Naive B cell (primary cell): ENCODE results near the gene TANGO2. TPM values are rescaled to one million over a fixed set of nuclear protein-coding genes. Genes with fewer than 3 reads are reported as not detected.

Source experiments
- ATAC-seq, 2 donors: fragments of 150-1000 bp; cut with Tn5 transposase; 2 replicates each; pipeline ENCODE4 v1.10.0; 2021; ENCODE audit warnings: low read depth in 2 of 2, mild to moderate bottlenecking in 2 of 2, moderate library complexity in 2 of 2
- DNase-seq: peaks from one replicate; pipeline ENCODE4 v3.0.0; 2022
- H3K27ac Mint-ChIP-seq, 6 donors: one replicate each; pipeline ENCODE4 v1.8.0; 2020 to 2022; ENCODE audit warnings: mild to moderate bottlenecking in 6 of 6, mixed read lengths in 6 of 6, moderate library complexity in 5 of 6, inconsistent platforms in 2 of 6
- H3K27me3 Mint-ChIP-seq, 3 donors: one replicate each; pipeline ENCODE4 v1.8.0; 2021 to 2022; ENCODE audit warnings: mixed read lengths in 3 of 3, mild to moderate bottlenecking in 1 of 3
- H3K36me3 Mint-ChIP-seq, 2 donors: one replicate each; pipeline ENCODE4 v1.8.0; 2020 to 2022; ENCODE audit warnings: mixed read lengths in 2 of 2, inconsistent platforms in 1 of 2, mild to moderate bottlenecking in 1 of 2
- H3K4me1 Mint-ChIP-seq, 3 donors: one replicate each; pipeline ENCODE4 v1.8.0; 2020 to 2022; ENCODE audit warnings: mixed read lengths in 3 of 3, inconsistent platforms in 1 of 3, mild to moderate bottlenecking in 1 of 3, moderate library complexity in 1 of 3
- H3K4me3 Mint-ChIP-seq, 8 donors: one replicate each; pipeline ENCODE4 v1.8.0; 2020 to 2022; ENCODE audit warnings: mild to moderate bottlenecking in 8 of 8, mixed read lengths in 8 of 8, moderate library complexity in 8 of 8, inconsistent platforms in 2 of 8
- H3K9me3 Mint-ChIP-seq, 7 donors: one replicate each; pipeline ENCODE4 v1.8.0; 2020 to 2022; ENCODE audit warnings: mixed read lengths in 7 of 7, mild to moderate bottlenecking in 5 of 7, inconsistent platforms in 2 of 7, moderate library complexity in 1 of 7
- polyA plus RNA-seq, 6 donors: library from polyadenylated mRNA; unstranded; fragments of 300-500 nt; fragmentation: Illumina TruSeq; gene quantifications; one replicate each; pipeline ENCODE4 v1.2.3, GENCODE V29; 2021; ENCODE audit warnings: low read depth in 6 of 6

TANGO2 gene
- polyA plus RNA-seq, 6 donors from 2014 or later: 24.3 to 46.1 (median 34.6) TPM

DNA sequence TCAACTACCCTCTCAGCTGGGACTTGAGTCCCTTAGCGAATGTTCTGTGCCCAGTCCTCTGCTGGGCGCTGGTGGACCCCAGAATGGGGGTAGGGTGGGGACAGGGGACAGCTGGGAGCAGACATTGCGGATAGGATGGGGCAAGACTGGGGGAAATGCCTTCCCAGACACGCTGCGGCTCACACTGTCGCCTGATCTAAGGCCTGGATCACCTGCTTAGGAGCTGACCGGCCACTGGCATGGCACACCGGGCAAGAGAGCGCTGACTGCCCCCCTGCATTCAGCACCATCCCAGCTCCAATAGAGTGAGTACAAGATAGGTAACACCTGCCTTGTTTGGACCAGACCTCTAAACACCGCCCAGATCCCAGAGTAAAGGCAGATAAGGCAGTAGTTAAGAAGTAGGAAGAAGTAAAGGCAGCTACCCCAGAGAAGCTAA lies 5.7 kb upstream of the TANGO2 start:
- Mint-ChIP-seq H3K27me3 (peaks cover 0 to 9% (median 8%) of the 10 kb centered on the region in 3 donors), H3K4me1 (peaks cover 7 to 19% (median 15%) of the 10 kb centered on the region in 3 donors), H3K9me3 (no peaks in the 10 kb centered on the region), H3K36me3 (no peaks in the 10 kb centered on the region), H3K4me3 (peak overlapping the region; percentile 49 to 87 (median 75)), H3K27ac (peak overlapping the region in 1 of 6 donors; percentile 24)
- DNase-seq: no peak
- no peak for ATAC-seq

DNA sequence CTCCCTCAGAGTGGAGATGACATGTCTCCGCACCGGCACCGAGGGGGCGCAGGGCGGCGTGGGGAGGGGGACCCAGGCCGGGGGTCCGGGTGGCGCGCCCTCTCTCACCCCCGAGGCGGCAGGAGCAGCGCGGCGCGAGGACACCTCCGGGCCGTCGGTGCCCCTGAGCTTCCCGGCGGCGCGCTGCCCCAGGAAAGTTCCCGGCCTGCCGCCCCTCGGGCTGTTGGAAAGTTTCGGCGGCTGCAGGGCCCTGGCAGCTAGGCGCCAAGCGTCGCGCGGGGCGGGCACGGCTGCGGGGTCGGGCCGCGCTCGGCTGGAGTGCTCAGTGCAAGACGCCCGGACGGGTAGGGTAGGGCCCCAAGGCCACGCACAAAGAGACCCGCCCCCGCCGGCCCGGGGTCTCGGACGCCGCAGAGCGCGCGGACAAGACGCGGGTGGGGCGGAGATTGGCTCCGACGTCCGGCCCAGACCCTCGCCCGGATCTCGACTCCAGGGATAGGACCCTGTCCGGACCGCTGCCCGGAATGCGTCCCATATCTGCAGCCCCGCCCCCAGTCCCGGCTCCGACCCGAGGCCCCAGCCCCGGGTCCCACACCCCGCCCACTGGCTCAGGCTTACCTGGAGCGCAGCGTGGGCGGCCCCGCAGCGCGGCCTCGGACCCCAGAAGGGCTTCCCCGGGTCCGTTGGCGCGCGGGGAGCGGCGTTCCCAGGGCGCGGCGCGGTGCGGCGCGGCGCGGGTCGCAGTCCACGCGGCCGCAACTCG lies 4.8 kb upstream of the TANGO2 start:
- DNase-seq (peak; percentile 22), ATAC-seq (no peak)
- no peak overlapping the region for H3K27ac Mint-ChIP-seq
- H3K9me3 Mint-ChIP-seq: no peaks in the 10 kb centered on the region
- no peaks in the 10 kb centered on the region for H3K36me3 Mint-ChIP-seq
- peaks cover 11 to 23% (median 19%) of the 10 kb centered on the region in 3 donors for H3K4me1 Mint-ChIP-seq
- peaks cover 0 to 9% (median 8%) of the 10 kb centered on the region in 3 donors for H3K27me3 Mint-ChIP-seq
- H3K4me3 Mint-ChIP-seq: peak overlapping the region in 5 of 8 donors; percentile 20 to 96 (median 63)

DNA sequence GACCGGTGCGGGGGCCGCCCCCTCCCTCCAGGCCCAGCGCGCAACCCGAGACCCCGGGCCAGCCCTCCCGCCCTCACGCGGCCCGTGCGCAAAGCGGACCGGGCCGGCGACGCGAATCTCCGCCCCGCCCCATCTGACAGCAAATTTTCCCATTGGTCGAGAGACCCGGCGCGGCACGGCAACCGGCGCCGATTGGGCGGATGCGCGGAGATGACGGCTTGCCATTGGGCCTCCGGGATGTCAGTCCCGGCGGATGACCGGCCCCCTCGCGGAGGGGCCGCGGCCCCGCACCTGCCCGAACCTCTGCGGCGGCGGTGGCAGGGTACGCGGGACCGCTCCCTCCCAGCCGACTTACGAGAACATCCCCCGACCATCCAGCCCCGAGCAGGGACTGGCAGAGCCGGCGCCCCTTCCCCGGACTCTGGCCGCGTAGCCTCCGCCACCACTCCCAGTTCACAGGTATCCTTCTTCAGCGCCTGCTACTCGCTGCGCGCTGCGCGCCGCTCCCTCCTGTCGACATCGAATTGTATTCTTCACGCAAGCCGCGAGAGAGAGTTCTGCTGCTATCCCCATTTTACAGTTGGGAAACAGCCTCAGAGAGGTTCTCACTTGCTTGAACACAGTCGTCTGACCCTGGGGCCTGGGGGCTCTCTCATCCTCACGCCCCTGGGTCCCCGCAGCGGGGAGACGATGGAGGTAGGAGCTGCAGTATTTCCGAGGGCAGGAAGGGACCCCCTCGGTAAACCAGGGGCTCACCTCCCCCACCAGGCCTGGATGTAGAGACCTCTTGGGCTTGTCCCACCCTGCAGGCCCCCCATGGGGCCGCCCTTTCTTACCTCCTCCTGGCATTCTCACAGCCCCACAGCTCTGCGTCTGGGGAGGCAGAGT lies 3.9 kb upstream of the TANGO2 start, which contains the start of gene ARVCF:
TSS of gene ARVCF (minus strand) at position 90 of the 888 bp plus-strand sequence. CDS start 26,029 bp downstream, outside the sequence.
- H3K4me1 Mint-ChIP-seq: peaks cover 19 to 32% (median 25%) of the 10 kb centered on the region in 3 donors
- no peaks in the 10 kb centered on the region for H3K36me3 Mint-ChIP-seq
- ATAC-seq (peak; percentile 70 to 71), DNase-seq (peak; percentile 92)
- H3K27me3 Mint-ChIP-seq: peaks cover 0 to 9% (median 8%) of the 10 kb centered on the region in 3 donors
- H3K27ac Mint-ChIP-seq: peak within 1 kb of the TSS in 3 of 6 donors; percentile 24 to 88 (median 68)
- peak within 1 kb of the TSS; percentile 81 to 96 (median 91) for H3K4me3 Mint-ChIP-seq
- no peaks in the 10 kb centered on the region for H3K9me3 Mint-ChIP-seq

DNA sequence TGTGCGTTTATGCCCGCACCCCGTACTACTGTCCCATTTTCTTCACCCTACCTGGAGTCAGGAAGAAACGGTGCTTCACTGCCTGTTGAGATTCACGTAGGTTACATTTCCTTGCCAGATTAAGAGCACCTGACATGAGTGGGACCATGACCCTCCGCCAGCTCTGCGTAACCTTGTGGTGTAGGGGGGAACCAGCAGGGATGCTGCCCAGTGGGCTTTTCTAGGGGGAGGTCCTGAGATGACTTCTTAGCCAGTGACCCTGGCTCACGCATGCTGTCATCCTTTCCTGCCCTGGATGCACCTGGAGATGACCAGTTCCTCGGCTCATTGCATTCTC lies 3.3 kb upstream of the TANGO2 start:
- Mint-ChIP-seq H3K4me1 (peaks cover 25 to 38% (median 30%) of the 10 kb centered on the region in 3 donors), H3K27ac (peak overlapping the region in 1 of 6 donors; percentile 68), H3K9me3 (no peaks in the 10 kb centered on the region), H3K27me3 (peaks cover 0 to 9% (median 8%) of the 10 kb centered on the region in 3 donors), H3K36me3 (no peaks in the 10 kb centered on the region), H3K4me3 (peak overlapping the region; percentile 81 to 96 (median 91))
- DNase-seq: no peak
- ATAC-seq: no peak

DNA sequence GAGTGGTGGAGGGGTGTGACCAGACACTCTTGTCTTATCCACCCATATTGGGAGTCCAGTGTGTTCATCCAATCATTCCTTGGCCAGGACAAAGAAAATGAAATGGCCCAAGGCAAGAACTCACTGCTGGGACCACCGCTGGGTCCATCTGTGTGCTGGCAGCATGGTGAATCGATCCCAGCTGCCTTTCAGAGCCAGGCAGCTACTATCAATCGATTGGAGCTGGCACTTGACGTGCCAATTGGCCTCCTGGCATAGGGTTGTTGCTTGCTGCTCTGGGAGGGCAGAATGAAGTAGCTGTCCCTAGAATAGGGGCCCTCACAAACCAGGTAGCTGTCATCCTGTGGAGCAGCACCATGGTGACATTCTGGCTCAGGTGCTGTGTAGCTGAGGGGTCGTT lies 2.9 kb upstream of the TANGO2 start:
- ATAC-seq (no peak), DNase-seq (no peak)
- no peaks in the 10 kb centered on the region for H3K9me3 Mint-ChIP-seq
- no peaks in the 10 kb centered on the region for H3K36me3 Mint-ChIP-seq
- H3K4me1 Mint-ChIP-seq: peaks cover 28 to 42% (median 34%) of the 10 kb centered on the region in 3 donors
- peak overlapping the region in 1 of 6 donors; percentile 68 for H3K27ac Mint-ChIP-seq
- peak overlapping the region; percentile 70 to 96 (median 90) for H3K4me3 Mint-ChIP-seq
- peaks cover 0 to 9% (median 8%) of the 10 kb centered on the region in 3 donors for H3K27me3 Mint-ChIP-seq

DNA sequence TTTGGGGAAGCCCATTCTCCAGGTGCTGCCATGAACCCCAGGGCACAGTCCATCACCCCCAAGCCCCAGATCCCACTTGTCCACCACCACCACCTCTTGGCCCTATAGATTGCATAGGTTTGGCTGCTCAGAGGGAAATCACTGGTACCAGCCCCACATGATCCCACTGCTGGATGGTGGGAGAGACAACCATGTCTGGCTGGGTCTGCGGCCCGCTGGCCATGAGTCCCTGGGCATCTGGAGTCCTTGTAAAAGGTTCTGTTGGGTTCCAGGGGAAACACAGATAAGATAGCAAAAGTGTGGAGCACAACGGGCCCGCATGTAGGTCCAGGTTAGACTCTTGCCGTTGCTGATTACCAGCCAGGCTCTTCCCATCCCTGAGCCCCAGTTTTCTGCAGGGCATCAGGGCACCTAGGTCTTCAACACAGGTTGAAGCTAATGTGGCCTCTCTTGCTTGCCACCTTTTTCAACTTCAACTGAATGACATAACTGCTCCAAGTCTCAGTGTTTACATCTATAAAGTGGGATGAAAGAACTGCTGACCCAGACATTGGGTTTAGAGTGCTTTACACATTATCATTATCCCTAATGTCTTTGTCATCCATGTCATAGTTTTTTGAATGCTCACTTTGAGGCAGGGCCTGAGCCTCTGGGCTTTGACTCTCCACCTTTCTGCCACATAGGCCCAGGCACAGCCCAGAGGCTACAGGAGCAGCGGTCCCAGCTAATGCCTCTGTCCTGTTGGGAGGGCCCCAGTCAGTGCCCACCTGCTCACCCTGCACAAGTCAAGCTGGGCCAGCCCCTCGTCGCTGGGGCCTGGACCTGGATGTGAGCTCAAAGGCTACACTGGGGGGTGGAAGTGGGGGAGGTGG lies 1.0 kb upstream of the TANGO2 start:
- peaks cover 38 to 56% (median 46%) of the 10 kb centered on the region in 3 donors for H3K4me1 Mint-ChIP-seq
- DNase-seq (no peak), ATAC-seq (no peak)
- no peaks in the 10 kb centered on the region for H3K36me3 Mint-ChIP-seq
- peak overlapping the region; percentile 78 to 98 (median 93) for H3K4me3 Mint-ChIP-seq
- no peaks in the 10 kb centered on the region for H3K9me3 Mint-ChIP-seq
- peak overlapping the region in 4 of 6 donors; percentile 76 to 92 (median 88) for H3K27ac Mint-ChIP-seq
- H3K27me3 Mint-ChIP-seq: peaks cover 0 to 5% (median 2%) of the 10 kb centered on the region in 3 donors

DNA sequence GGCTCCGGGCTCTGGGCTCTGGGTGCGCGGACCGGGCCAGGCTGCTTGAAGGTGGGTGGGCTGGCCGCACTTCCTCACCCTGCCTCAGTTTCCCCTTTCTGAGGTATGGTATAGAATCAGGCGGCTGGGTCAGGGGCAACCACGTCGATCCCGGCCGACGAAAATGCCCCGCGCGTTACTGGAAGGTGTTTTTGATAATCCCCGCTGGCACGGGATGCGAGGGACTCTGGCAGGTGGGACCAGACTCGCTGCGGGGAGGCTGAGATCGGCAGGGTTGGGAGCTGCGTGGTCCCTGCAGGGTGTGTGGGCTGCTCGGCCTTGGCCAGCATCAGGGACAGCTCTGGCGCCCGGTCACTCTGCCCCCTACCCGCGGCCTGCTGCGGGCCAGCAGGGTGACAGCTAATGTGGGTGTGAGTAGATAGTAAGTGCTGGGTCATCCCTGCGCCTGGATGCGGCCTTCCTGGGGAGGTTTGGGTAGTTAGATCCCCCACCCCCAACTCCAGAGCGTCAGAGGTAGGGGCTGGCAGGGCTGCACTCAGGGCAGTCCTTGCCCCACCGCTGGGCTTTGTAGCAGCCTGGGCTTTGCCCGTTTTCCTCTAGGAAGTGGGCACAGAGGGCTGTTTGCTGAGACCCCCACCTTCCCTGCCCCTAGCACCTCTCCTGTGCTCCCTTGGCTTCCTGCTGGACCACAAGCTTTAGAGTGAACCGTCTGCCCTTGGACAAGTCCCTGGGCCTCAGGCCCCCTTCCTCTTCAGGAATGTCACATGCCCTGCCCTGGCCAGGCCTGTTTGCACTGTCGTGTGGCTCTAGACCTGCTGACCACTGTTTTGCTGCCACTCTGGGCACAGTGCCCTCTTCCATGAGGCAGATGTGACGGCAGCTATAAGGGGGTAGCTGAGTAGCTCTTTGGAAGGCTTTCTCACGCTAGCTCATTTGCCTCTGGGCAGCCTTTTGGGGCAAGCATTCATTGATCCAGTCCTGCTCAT lies 579 bp downstream of the TANGO2 start:
- Mint-ChIP-seq H3K27me3 (no peaks in the 10 kb centered on the region), H3K27ac (peak overlapping the region; percentile 70 to 92 (median 84)), H3K9me3 (no peaks in the 10 kb centered on the region), H3K36me3 (no peaks in the 10 kb centered on the region), H3K4me1 (peaks cover 45 to 66% (median 58%) of the 10 kb centered on the region in 3 donors), H3K4me3 (peak overlapping the region; percentile 78 to 98 (median 94))
- DNase-seq (no peak), ATAC-seq (no peak)

DNA sequence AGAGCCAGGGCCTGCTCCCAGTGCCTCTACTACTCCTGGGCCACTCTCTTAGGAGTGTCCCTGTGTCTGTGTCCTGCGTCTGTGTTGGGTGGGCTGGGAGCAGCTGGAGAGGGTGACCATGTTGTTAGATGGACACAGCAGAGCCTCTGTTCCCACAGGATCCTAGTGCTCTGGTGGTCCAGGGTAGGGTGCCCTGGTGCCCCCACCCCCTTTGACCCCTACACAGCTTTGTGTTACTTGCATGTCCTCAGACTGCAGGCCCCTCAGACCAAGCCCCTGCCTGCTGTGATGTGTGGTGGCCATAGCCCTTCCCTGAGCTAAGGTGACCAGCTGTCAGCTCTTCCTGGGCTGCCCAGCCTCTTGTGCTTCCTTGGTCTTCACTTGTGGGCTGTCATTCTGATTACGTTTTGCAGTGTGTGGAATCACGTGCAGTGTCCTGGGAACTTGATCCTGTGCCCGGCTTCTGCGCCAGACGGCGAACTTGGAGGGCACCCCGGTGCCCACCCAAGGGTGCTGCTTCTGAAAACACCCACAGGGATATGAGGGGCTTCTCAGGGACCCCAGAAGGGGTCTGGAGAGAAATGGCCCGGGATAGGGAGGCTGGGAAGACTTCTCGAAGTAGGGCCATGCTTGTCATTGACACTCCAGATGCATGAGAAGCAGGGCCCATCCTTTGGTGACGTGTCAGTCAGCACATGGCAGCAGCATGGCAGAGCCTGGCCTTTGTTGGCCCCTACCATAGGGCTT lies 1.5 kb downstream of the TANGO2 start:
- H3K27me3 Mint-ChIP-seq: no peaks in the 10 kb centered on the region
- H3K4me3 Mint-ChIP-seq: peak overlapping the region; percentile 78 to 98 (median 94)
- DNase-seq (no peak), ATAC-seq (no peak)
- H3K4me1 Mint-ChIP-seq: peaks cover 53 to 62% (median 60%) of the 10 kb centered on the region in 3 donors
- peak overlapping the region in 5 of 6 donors; percentile 63 to 92 (median 81) for H3K27ac Mint-ChIP-seq
- H3K36me3 Mint-ChIP-seq: no peaks in the 10 kb centered on the region
- H3K9me3 Mint-ChIP-seq: no peaks in the 10 kb centered on the region

DNA sequence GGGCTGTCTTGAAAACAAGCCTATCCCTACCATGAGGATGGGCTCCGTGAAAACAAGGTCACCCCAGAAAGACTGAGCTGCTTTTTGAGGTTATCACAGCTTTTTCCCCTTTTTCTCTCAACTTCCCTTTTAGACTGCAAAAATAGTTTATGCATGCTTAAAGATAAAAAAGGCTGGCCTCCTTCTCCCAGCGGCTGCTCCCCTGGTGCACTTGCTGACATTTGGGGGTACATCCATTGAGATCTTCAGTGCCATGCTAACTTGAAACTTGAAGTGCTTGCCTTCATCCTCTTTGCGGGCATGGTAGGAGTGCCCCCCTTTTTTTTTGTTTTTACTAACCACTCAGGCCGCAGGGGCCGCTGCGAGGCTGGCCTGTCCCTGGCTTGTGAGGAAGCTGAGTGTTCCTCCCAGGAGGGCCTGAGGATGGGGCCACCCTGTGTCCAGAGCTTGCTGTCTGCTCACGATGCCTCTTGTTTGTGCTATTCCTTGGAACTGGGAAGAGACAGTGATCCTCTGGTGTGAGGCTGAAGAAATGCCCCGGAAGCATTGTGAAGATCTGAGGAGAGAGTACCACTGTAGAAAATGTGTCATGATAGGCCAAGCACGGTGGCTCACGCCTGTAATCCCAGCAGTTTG lies 2.2 kb downstream of the TANGO2 start:
- no peak for DNase-seq
- ATAC-seq: no peak
- Mint-ChIP-seq H3K36me3 (no peaks in the 10 kb centered on the region), H3K9me3 (no peaks in the 10 kb centered on the region), H3K27me3 (no peaks in the 10 kb centered on the region), H3K4me1 (peaks cover 50 to 59% (median 58%) of the 10 kb centered on the region in 3 donors), H3K27ac (peak overlapping the region in 2 of 6 donors; percentile 51 to 80), H3K4me3 (peak overlapping the region; percentile 66 to 98 (median 93))

DNA sequence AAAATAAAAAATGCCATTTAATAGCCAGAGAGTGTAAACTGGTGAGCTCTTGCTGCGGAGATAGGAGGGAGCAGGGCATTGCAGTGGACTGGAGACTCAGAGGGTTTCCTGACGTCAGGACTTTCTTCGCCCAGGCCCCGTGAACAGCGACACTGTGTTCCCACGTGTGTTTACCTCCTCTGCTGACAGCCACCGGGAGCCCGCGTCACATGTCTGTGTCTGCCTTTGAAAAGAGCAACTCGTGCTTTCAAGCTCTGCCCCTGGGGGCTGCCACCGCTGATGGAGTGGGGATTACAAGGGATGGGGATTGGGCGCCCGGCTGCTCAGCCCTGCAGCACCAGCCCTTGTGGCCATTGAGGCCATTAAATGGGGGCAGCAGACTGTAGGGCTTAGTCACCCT lies 3.3 kb downstream of the TANGO2 start:
- H3K27ac Mint-ChIP-seq: peak overlapping the region in 1 of 6 donors; percentile 41
- H3K9me3 Mint-ChIP-seq: no peaks in the 10 kb centered on the region
- DNase-seq (no peak), ATAC-seq (no peak)
- no peaks in the 10 kb centered on the region for H3K36me3 Mint-ChIP-seq
- peak overlapping the region in 3 of 8 donors; percentile 12 to 67 (median 47) for H3K4me3 Mint-ChIP-seq
- peaks cover 55 to 68% (median 63%) of the 10 kb centered on the region in 3 donors for H3K4me1 Mint-ChIP-seq
- no peaks in the 10 kb centered on the region for H3K27me3 Mint-ChIP-seq
